Stimulated activated CD4-positive, alpha-beta T cell treated with anti-CD3 and anti-CD28 coated beads, Interleukin-4, amount 100 ng/mL, for 48 hours (primary cell): ENCODE results near the gene TM9SF1.
A peak's percentile ranks its signal among the peaks of the same experiment; 100 is the strongest.

Experiments used
- DNase-seq, 2 donors: peaks; one replicate each; pipeline ENCODE4 v3.0.0-alpha.2; 2020; ENCODE audit warnings: low read depth in 2 of 2

The TM9SF1 gene

GRCh38 chr14:24179294-24179960 lies 15.8 kb downstream of the TM9SF1 start:
- DNase-seq = no peak

DNA sequence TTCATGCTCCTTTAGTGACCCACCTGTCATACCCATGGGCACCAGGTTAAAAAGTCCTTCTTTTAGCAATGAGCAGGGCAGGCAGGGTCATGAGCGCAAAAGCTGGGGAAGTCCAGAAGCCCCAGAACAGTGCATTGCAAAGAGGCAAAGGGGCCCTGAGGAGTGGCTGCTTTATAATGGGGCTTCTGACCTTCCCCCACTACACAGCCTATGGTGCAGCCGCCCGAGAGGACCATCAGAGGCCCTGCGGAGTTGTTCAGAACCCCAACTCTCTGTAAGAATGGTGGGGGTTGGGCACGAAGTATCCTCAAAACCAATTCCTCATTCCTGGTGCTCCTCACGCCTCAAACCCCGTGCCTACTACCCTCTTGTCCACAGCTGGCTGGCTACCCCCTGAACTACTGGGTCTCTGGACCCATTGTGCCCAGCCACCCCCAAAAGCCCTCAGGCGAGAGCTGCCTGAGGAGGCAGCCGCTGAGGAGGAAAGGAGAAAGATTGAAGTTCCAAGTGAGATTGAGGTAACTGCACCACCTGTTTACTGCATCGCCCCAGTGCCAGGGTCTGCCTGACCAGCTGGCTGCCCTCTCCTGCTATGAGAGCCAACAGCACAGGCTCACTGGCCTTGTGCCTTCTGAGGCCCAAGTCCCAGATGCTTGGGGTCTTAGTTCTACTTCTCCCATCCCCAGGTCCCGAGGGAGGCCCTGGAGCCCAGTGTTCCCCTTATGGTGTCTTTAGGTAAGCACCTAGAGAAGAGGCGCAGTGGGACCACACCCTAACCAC lies 16.7 kb downstream of the TM9SF1 start:
- no peak for DNase-seq

DNA sequence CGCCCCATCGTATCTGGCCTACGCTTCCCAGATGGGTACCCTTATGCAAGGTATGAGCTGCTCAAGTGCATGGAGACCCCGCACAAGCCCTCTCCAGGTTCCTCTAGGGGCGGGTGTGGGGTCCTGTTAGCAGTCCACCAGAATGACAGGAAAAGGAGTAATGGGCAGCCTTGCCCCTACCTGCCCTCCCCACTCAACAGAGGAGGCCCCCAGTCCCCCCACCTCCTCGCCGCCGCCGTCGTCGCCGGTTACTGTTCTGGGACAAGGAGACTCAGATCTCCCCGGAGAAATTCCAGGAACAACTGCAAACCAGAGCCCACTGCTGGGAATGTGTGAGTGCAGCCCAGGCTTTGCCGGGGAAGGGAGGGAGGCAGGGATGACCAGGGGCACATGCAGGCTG lies 17.4 kb downstream of the TM9SF1 start:
- no peak for DNase-seq

- no peak for DNase-seq
These were observed 18.0 kb downstream of the TM9SF1 start for GRCh38 chr14:24177041-24177825.

DNA sequence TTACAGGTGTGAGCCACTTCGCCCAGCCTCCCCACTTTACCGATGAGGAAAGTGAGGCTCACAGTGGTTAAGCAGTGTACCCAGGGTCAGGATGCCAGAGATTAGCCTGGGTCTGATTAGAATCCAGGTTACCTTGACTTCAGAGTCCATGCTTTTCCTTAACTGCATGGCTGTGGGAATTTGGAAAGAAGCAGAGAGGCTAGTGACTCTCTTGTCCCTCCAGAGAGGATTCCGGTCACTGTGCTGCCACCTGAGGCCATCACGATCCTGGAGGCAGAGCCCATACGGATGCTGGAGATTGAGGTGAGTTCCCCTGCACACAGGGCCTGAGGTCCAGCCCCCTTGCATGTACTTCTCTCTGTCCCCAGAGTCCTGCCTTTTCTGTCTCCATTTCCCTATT lies 18.6 kb downstream of the TM9SF1 start:
- no peak for DNase-seq

DNA sequence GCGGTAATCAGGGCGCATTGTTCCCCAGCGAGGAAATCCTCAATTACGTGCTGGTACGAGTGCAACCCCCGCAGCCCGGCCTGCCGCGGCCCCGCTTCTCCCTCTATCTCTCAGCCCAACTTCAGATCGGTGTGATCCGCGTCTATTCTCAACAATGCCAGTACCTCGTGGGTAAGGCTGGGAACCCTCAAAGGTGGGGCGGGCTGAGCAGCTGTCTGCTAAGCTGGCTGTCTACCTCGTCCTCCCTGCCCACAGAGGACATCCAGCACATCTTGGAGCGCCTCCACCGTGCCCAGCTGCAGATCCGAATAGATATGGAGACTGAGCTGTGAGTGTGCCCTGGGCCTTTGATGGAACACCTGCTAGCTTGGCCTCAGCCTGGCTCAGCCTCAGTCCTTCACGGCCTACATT lies 22.4 kb downstream of the TM9SF1 start:
- no peak for DNase-seq

DNA sequence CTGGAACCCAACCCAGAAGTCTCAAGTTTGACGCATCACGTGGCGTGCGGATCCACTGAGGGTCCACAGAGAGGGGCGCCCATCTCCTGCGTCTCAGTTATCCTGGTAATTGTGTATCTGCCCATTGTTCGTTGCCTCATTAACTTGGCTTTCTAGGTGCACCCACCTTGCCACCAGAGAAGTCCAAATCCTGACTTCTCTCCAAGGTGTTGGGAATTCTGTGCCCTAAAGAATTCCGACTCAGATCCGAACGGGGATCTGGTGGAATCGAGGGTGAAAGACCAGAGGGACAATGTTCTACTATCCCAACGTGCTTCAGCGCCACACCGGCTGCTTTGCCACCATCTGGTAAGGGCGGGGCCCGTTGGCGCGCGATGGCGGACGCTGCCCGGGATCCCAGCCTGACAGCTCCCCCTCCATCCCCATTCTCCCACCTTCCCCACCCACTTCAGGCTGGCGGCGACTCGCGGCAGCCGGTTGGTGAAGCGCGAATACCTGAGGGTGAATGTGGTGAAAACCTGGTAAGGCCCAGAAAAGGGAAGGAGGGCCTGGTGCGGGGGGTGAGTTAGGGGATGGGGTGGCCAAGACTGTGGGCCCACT lies 22.9 kb downstream of the TM9SF1 start:
- DNase-seq = no peak

GRCh38 chr14:24171422-24172260 lies 23.6 kb downstream of the TM9SF1 start, which contains the start of gene REC8:
REC8 (plus strand) TSS chr14:24172080; CDS start chr14:24172553, 473 bp downstream.
- DNase-seq = peak; percentile 60 to 62

GRCh38 chr14:24167469-24168114 lies 27.6 kb downstream of the TM9SF1 start:
- no peak for DNase-seq

DNA sequence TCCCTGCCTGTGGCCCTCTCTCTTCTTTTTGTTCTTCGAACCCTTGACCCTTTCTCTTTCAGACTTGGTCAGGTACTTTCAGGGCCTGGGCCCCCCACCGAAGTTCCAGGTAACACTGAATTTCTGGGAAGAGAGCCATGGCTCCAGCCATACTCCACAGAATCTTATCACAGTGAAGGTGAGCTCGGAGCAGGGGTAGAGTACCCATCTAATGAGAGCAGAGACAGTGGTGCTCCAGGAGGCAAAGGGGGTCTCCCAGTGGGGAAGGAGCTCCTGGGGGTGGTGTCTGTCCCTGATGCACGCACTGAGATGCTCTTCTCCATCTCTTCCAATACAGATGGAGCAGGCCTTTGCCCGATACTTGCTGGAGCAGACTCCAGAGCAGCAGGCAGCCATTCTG lies 29.5 kb downstream of the TM9SF1 start:
- DNase-seq = no peak

DNA sequence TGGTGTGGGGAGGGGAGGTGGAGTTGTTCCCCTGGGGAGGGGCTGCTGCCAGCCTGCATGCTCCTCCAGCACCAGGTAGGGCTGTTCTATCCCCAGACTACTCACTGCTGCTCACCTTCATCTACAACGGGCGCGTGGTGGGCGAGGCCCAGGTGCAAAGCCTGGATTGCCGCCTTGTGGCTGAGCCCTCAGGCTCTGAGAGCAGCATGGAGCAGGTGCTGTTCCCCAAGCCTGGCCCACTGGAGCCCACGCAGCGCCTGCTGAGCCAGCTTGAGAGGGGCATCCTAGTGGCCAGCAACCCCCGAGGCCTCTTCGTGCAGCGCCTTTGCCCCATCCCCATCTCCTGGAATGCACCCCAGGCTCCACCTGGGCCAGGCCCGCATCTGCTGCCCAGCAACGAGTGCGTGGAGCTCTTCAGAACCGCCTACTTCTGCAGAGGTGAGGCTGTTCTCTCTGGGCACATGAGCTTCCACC lies 30.7 kb downstream of the TM9SF1 start:
- no peak for DNase-seq

DNA sequence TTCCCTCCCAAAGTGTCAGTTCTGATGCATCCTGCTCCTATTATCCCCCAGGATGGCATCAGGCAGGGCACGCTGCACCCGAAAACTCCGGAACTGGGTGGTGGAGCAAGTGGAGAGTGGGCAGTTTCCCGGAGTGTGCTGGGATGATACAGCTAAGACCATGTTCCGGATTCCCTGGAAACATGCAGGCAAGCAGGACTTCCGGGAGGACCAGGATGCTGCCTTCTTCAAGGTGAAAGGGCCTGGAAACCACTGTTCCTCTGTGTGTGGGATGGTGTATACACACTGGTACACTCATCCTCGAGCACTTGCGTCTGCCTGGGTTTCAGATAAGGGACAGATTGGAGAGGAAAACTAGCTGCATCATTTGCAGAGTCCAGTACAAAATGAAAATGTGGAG lies 33.1 kb downstream of the TM9SF1 start:
- no peak for DNase-seq

GRCh38 chr14:24160850-24161804 lies 34.1 kb downstream of the TM9SF1 start, which contains the start of gene IRF9:
IRF9 (plus strand) TSS chr14:24161265; CDS start chr14:24162145, 880 bp downstream.
- peak; percentile 94 to 98 for DNase-seq

- DNase-seq = no peak
These were observed 34.8 kb downstream of the TM9SF1 start for GRCh38 chr14:24160499-24160849.

DNA sequence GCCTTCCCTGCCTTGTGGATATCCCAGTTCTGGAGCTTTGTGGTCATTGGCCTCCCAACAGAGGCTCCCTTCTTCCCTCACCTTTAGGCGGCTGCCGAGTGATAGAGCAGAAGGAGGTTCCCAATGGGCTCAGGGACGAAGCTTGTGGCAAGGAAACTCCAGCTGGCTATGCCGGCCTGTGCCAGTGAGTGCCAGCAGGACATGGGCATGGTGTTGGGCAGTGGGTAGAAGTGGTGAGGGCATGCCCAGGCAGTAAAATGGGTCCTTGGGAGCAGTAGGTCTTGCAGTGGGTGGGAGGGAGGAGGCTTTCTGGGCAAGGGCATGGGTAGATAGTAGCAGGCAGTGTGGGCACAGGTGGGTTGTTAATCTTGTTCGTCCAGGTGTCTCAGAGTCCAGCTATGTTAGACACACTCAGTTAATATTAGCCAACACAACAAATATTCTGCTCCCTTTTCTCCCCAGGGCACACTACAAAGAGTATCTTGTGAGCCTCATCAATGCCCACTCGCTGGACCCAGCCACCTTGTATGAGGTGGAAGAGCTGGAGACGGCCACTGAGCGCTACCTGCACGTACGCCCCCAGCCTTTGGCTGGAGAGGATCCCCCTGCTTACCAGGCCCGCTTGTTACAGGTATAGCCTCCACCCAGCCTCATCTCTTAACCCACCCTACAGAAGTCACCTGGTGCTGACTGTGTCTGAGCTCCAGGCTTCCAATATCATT lies 35.3 kb downstream of the TM9SF1 start:
- DNase-seq = no peak

DNA sequence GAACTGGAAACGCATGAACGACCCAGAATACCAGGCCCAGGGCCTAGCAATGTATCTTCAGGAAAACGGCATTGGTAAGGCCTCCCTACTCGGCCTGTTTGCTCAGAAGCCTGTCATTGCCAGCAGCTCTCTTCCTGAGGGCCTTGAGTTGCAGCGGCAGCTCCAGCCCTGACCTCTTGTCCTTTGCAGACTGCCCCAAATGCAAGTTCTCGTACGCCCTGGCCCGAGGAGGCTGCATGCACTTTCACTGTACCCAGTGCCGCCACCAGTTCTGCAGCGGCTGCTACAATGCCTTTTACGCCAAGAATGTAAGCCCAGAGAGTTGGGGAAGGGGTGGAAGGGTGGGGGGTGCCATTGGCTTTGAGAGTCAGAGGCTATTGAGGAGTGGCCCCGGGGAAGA lies 37.9 kb downstream of the TM9SF1 start:
- DNase-seq = no peak

- no peak for DNase-seq
These were observed 38.4 kb downstream of the TM9SF1 start for GRCh38 chr14:24156840-24157239.

GRCh38 chr14:24155100-24155499 lies 40.1 kb downstream of the TM9SF1 start:
- no peak for DNase-seq
